ENCODE data around the gene NECAB3. TPM values are rescaled to one million over a fixed set of nuclear protein-coding genes. Genes with fewer than 3 reads are reported as not detected.
A peak's percentile ranks its signal among the peaks of the same experiment; 100 is the strongest.

The NECAB3 gene
- total RNA-seq, 1 experiment from 2014 or later, result 105 TPM

GRCh38 chr20:33666293-33667244 is 7.7 kb downstream of the NECAB3 start, which contains the start of gene ACTL10:
TSS of gene ACTL10 (plus strand) at chr20:33666943. CDS start at chr20:33667498, 555 bp downstream.
- DNase-seq, result peak; percentile 100
- CTCF ChIA-PET, result interaction anchor here (0.5 to 6.5 kb wide), 24 partner anchors 8 to 697 kb away, joined by 3 to 127 read pairs (median 4); partner anchors contain the start of genes CBFA2T2, CDK5RAP1, CHMP4B and ITCH
- BruUV-seq (replicated peaks), result TSS peak; percentile 9
- Histone ChIP-seq H3K9me3 (no peaks in the 10 kb centered on the region), H3K36me3 (ENCODE audit: control insufficient read depth, insufficient read depth, low read length) (peaks cover 11% of the 10 kb centered on the region), H3K27me3 (replicated peaks; ENCODE audit: control insufficient read depth, insufficient read depth, low read length) (no peaks in the 10 kb centered on the region), H3K4me3 (ENCODE audit: low read depth, low read length) (peak within 1 kb of the TSS; percentile 78), H3K4me1 (peaks cover 25% of the 10 kb centered on the region)
- H3K36me3 Mint-ChIP-seq (ENCODE audit: insufficient read depth, unreplicated experiment), result peaks cover 65% of the 10 kb centered on the region
- H3K27ac Mint-ChIP-seq (ENCODE audit: unreplicated experiment), result peak within 1 kb of the TSS; percentile 85
- peaks cover 24% of the 10 kb centered on the region for H3K4me1 Mint-ChIP-seq (ENCODE audit: low read depth, unreplicated experiment)
- POLR2A ChIA-PET, result interaction anchor here (0.5 to 3.0 kb wide), 24 partner anchors 8 to 446 kb away, joined by 3 to 28 read pairs (median 4); partner anchors contain the start of genes CBFA2T2, CDK5RAP1, EIF2S2 and PXMP4
- peak within 1 kb of the TSS; percentile 84 for H3K4me3 Mint-ChIP-seq (ENCODE audit: unreplicated experiment)
- no peaks in the 10 kb centered on the region for H3K27me3 Mint-ChIP-seq (ENCODE audit: insufficient read depth, unreplicated experiment)
- peak; percentile 19 to 64 for TF ChIP-seq CTCF (IDR thresholded peaks at IDR 0.05; ENCODE audit: insufficient read depth in 1 of 2, low read depth in 1 of 2, low read length in 1 of 2, severe bottlenecking in 1 of 2, unreplicated experiment in 1 of 2)
- H3K9me3 Mint-ChIP-seq (ENCODE audit: unreplicated experiment), result no peaks in the 10 kb centered on the region
- intact Hi-C loops (cut with micrococcal nuclease; ENCODE audit: unreplicated experiment), result loop anchor here (1.0 to 5.0 kb wide), 8 partner anchors 8 to 463 kb away; partner anchors contain the start of genes CDK5RAP1, E2F1, NECAB3 and PXMP4

GRCh38 chr20:33664762-33665144 is 9.5 kb downstream of the NECAB3 start:
- DNase-seq, result no peak
- H3K27ac Mint-ChIP-seq (ENCODE audit: unreplicated experiment), result peak overlapping the region; percentile 86
- H3K9me3 Mint-ChIP-seq (ENCODE audit: unreplicated experiment), result no peaks in the 10 kb centered on the region
- no TSS peak for BruUV-seq (replicated peaks)
- ChIA-PET POLR2A (interaction anchor here (1.2 to 2.3 kb wide), 3 partner anchors 11 to 175 kb away, joined by 6 to 26 read pairs (median 10); partner anchors contain the start of genes CBFA2T2 and PXMP4), CTCF (interaction anchor here (2.0 to 6.5 kb wide), 2 partner anchors 11 to 207 kb away, joined by 16 to 127 read pairs; no protein-coding TSS in a partner anchor)
- H3K9me3 ChIP-seq, result no peaks in the 10 kb centered on the region
- peaks cover 77% of the 10 kb centered on the region for H3K36me3 Mint-ChIP-seq (ENCODE audit: insufficient read depth, unreplicated experiment)
- H3K36me3 ChIP-seq (ENCODE audit: control insufficient read depth, insufficient read depth, low read length), result peaks cover 9% of the 10 kb centered on the region
- H3K4me3 ChIP-seq (ENCODE audit: low read depth, low read length), result peak overlapping the region; percentile 86; the same call in 1 of the 2 replicates
- TF ChIP-seq CTCF (IDR thresholded peaks at IDR 0.05; ENCODE audit: insufficient read depth in 1 of 2, low read depth in 1 of 2, low read length in 1 of 2, severe bottlenecking in 1 of 2, unreplicated experiment in 1 of 2), result no peak
- no peaks in the 10 kb centered on the region for H3K27me3 ChIP-seq (replicated peaks; ENCODE audit: control insufficient read depth, insufficient read depth, low read length)
- H3K4me1 ChIP-seq, result peaks cover 25% of the 10 kb centered on the region
- peak overlapping the region; percentile 84 for H3K4me3 Mint-ChIP-seq (ENCODE audit: unreplicated experiment)
- peaks cover 18% of the 10 kb centered on the region for H3K4me1 Mint-ChIP-seq (ENCODE audit: low read depth, unreplicated experiment)
- intact Hi-C loops (cut with micrococcal nuclease; ENCODE audit: unreplicated experiment), result loop anchor here (5.0 kb wide), 1 partner anchor 262 kb away; the partner anchor contains the start of gene CDK5RAP1
- H3K27me3 Mint-ChIP-seq (ENCODE audit: insufficient read depth, unreplicated experiment), result no peaks in the 10 kb centered on the region

All from Caco-2 (cell line).